ENCODE data around the gene ZMYND11. TPM values are rescaled to one million over a fixed set of nuclear protein-coding genes. Genes with fewer than 3 reads are reported as not detected.

Gene ZMYND11
- total and polyA plus RNA-seq, 2 of the 8 experiments (the other 6 are each of a cell fraction or from before 2014, with no cell fraction given) = 7.5 to 26.6 TPM

- TF ChIP-seq CHD7 (IDR thresholded peaks at IDR 0.05; ENCODE audit: insufficient replicate concordance, low read length) (no peak), POLR2AphosphoS5 (IDR thresholded peaks at IDR 0.05; ENCODE audit: low read depth, low read length) (no peak), KDM5A (IDR thresholded peaks at IDR 0.05; ENCODE audit: low read length) (no peak), KDM4A (IDR thresholded peaks at IDR 0.05; ENCODE audit: low read depth, low read length, severe bottlenecking) (no peak), TCF12 (IDR thresholded peaks at IDR 0.05; ENCODE audit: low read depth, low read length) (no peak), HDAC2 (IDR thresholded peaks at IDR 0.05; ENCODE audit: borderline replicate concordance in 1 of 2, low read depth in 2 of 2, low read length in 2 of 2) (no peak), ASH2L (IDR thresholded peaks at IDR 0.05; ENCODE audit: low read length) (no peak), MAX (IDR thresholded peaks at IDR 0.05) (no peak), RXRA (IDR thresholded peaks at IDR 0.05; ENCODE audit: insufficient read depth, low read depth, low read length) (no peak), GTF2F1 (IDR thresholded peaks at IDR 0.05; ENCODE audit: borderline replicate concordance, low read depth, low read length) (no peak), ATF3 (IDR thresholded peaks at IDR 0.05; ENCODE audit: insufficient read depth, low read depth, low read length) (no peak)
Measured at GRCh38 chr10:227014-227413, 91.8 kb downstream of the ZMYND11 start (continued).
